Peyer's patch (tissue), 4 donors: ENCODE measurements around the gene TUB. TPM values are rescaled to one million over a fixed set of nuclear protein-coding genes. Genes with fewer than 3 reads are reported as not detected.

Experiments
- DNase-seq, 3 donors: peaks; one replicate each; pipeline ENCODE4 v3.0.0-alpha.2; 2017 to 2019
- H3K27ac ChIP-seq, 4 donors: fragments of 200-600 bp; sonication (generic); one replicate each; pipeline ENCODE4 v1.5.1; 2016 to 2019
- H3K27me3 ChIP-seq, 2 donors: fragments of 200-600 bp; sonication (generic); one replicate each; pipeline ENCODE4 v1.5.1; 2019
- H3K36me3 ChIP-seq, 3 donors: fragments of 200-600 bp; sonication (generic); one replicate each; pipeline ENCODE4 v1.5.1; 2016 to 2019
- H3K4me1 ChIP-seq, 4 donors: fragments of 200-600 bp; sonication (generic); one replicate each; pipeline ENCODE4 v1.5.1; 2016 to 2019
- H3K4me3 ChIP-seq, 4 donors: fragments of 200-600 bp; sonication (generic); 1 replicate in 3 of 4; 2 replicates in 1 of 4; pipeline ENCODE4 v1.5.1; 2016 to 2019; ENCODE audit warnings: mild to moderate bottlenecking in 1 of 4
- H3K9me3 ChIP-seq, 4 donors: fragments of 200-600 bp; sonication (generic); one replicate each; pipeline ENCODE4 v1.5.1; 2016 to 2019; ENCODE audit warnings: mild to moderate bottlenecking in 1 of 4
- POLR2A ChIP-seq, 2 donors: fragments of 450-650 bp; IDR thresholded peaks; one replicate each; pipeline ENCODE4 v1.5.1; 2017; ENCODE audit warnings: antibody characterized with exemption in 2 of 2, mild to moderate bottlenecking in 2 of 2, moderate library complexity in 2 of 2
- total RNA-seq, 4 donors: library from RNA; depleted of rRNA; stranded (reverse); fragments of >200 nt; gene quantifications; one replicate each; pipeline ENCODE4 v1.1.0, GENCODE V29; 2016
- TF ChIP-seq, protein P1 (sequence below), 6 experiments: fragments of 450-650 bp in 4 of 6; fragments of 200-600 bp in 2 of 6; sonication (generic) in 1 of 6; IDR thresholded peaks; one replicate each; pipeline ENCODE4 v1.5.1; 2017 to 2019; ENCODE audit warnings: antibody characterized with exemption in 6 of 6, mild to moderate bottlenecking in 3 of 6, moderate library complexity in 1 of 6

The TUB gene
- total RNA-seq, 4 donors from 2014 or later: 0.18 to 11.6 (median 2.4) TPM

GRCh38 chr11:8108421-8108820 lies 27.4 kb downstream of the TUB start:
- Histone ChIP-seq H3K27me3 (no peaks in the 10 kb centered on the region), H3K36me3 (no peaks in the 10 kb centered on the region), H3K4me1 (no peaks in the 10 kb centered on the region), H3K9me3 (no peaks in the 10 kb centered on the region), H3K27ac (no peak overlapping the region), H3K4me3 (no peak overlapping the region)
- DNase-seq: no peak
- TF ChIP-seq, protein P1, sequence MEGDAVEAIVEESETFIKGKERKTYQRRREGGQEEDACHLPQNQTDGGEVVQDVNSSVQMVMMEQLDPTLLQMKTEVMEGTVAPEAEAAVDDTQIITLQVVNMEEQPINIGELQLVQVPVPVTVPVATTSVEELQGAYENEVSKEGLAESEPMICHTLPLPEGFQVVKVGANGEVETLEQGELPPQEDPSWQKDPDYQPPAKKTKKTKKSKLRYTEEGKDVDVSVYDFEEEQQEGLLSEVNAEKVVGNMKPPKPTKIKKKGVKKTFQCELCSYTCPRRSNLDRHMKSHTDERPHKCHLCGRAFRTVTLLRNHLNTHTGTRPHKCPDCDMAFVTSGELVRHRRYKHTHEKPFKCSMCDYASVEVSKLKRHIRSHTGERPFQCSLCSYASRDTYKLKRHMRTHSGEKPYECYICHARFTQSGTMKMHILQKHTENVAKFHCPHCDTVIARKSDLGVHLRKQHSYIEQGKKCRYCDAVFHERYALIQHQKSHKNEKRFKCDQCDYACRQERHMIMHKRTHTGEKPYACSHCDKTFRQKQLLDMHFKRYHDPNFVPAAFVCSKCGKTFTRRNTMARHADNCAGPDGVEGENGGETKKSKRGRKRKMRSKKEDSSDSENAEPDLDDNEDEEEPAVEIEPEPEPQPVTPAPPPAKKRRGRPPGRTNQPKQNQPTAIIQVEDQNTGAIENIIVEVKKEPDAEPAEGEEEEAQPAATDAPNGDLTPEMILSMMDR (IDR thresholded peaks at IDR 0.05): no peak
- TF ChIP-seq POLR2A (IDR thresholded peaks at IDR 0.05): no peak

GRCh38 chr11:8109675-8110074 lies 28.7 kb downstream of the TUB start:
- Histone ChIP-seq H3K27me3 (no peaks in the 10 kb centered on the region), H3K27ac (peak overlapping the region in 1 of 4 donors; percentile 39), H3K4me1 (no peaks in the 10 kb centered on the region), H3K9me3 (no peaks in the 10 kb centered on the region), H3K4me3 (no peak overlapping the region), H3K36me3 (no peaks in the 10 kb centered on the region)
- no peak for TF ChIP-seq POLR2A (IDR thresholded peaks at IDR 0.05)
- TF ChIP-seq, protein P1 (IDR thresholded peaks at IDR 0.05): no peak
- DNase-seq: no peak

- Histone ChIP-seq H3K27me3 (no peaks in the 10 kb centered on the region), H3K27ac (peak overlapping the region in 1 of 4 donors; percentile 39), H3K9me3 (no peaks in the 10 kb centered on the region), H3K4me1 (no peaks in the 10 kb centered on the region), H3K36me3 (no peaks in the 10 kb centered on the region), H3K4me3 (no peak overlapping the region)
- TF ChIP-seq, protein P1 (IDR thresholded peaks at IDR 0.05): no peak
- TF ChIP-seq POLR2A (IDR thresholded peaks at IDR 0.05): no peak
- DNase-seq: no peak
Measured at GRCh38 chr11:8110396-8110795, 29.4 kb downstream of the TUB start.

- TF ChIP-seq, protein P1 (IDR thresholded peaks at IDR 0.05): no peak
- TF ChIP-seq POLR2A (IDR thresholded peaks at IDR 0.05): no peak
- no peaks in the 10 kb centered on the region for H3K9me3 ChIP-seq
- no peak overlapping the region for H3K27ac ChIP-seq
Measured at GRCh38 chr11:8111636-8112035, 30.6 kb downstream of the TUB start.

GRCh38 chr11:8122173-8122764 lies 41.3 kb downstream of the TUB start:
- Histone ChIP-seq H3K36me3 (no peaks in the 10 kb centered on the region), H3K27me3 (no peaks in the 10 kb centered on the region), H3K27ac (no peak overlapping the region), H3K4me3 (no peak overlapping the region), H3K4me1 (no peaks in the 10 kb centered on the region), H3K9me3 (no peaks in the 10 kb centered on the region)
- DNase-seq: no peak
- TF ChIP-seq POLR2A (IDR thresholded peaks at IDR 0.05): no peak
- TF ChIP-seq, protein P1 (IDR thresholded peaks at IDR 0.05): no peak

More at GRCh38 chr11:8111636-8112035, 30.6 kb downstream of the TUB start:
- Histone ChIP-seq H3K36me3 (no peaks in the 10 kb centered on the region), H3K27me3 (no peaks in the 10 kb centered on the region), H3K4me1 (no peaks in the 10 kb centered on the region), H3K4me3 (no peak overlapping the region)
- DNase-seq: no peak
